Measurements from ENCODE around the gene PHACTR2.

PHACTR2 gene

GRCh38 chr6:143742070-143742954, 64.5 kb downstream of the PHACTR2 start:
- DNase-seq (ENCODE audit: low read depth) = no peak

- no peak for DNase-seq (ENCODE audit: low read depth)
These were observed 65.1 kb downstream of the PHACTR2 start for GRCh38 chr6:143742955-143743255.

DNA sequence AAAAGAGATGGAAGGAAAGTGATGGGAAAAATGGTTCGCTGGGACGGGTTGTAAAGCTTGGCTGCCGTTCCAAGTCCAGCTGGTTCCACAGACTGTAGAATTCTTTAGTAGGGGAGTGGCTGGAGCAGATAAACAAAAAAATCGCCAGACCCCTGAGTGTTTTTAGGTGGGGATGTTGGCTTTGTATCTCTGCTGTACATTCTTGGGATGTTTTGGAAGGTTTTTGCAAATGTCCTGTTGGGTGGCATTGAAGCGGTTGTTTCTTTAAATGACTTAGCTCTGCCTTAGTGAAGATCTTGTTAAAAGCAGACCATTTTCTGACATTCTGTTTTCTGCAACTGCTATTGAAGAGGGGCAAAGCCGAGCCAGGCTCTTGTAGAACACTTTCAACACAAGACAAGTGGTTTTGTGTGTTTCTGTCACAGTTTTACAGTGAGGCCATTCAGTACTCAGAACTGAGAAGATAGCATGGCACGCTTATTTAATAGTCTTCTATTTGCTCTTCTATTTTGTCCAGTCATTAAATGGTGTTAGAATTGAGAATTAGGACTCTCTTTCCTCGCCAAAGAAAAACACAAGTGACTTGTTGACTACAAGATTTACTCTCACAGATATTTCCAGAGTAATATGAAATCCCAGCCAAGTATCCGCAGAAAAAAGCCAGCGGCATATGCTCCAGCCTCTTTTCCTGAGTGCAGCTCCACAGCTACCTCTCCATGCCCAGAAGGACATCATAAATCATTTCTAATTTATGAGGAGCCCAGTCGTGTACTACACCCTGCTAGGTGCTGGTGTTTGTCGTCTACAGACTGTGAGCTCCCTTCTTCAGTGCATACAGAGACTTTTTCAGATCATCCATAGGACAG, 65.8 kb downstream of the PHACTR2 start:
- no peak for DNase-seq (ENCODE audit: low read depth)

DNA sequence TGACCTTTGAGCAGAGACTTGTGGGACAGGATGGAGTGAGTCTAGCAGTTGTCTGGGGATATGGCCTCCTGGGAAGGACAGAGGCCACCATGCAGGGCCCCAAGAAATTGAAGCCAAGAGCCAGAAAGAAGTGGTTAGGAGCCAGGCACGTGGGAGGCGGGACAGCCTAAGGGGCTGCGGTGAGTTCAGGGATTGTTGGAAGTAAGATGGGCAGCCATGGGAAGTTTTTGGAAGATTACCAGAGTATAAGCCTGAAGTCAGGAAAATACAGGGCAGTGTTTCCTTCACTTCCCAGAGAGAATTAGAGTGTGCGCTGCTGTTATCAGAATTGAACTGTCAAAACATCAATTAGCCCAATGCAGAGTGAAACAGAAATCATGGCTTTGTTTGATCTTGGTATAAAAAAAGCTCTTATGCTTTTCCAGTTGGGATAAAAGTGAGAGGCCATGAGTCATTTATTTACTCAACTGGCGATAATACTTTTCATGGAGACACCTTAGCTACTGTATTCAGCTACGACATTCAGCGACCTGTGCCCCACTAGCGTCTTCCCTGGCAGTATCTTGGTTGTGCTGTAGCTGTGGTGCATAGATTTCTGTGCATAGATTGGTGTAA, 66.9 kb downstream of the PHACTR2 start:
- DNase-seq (ENCODE audit: low read depth) = no peak

- no peak for DNase-seq (ENCODE audit: low read depth)
These were observed 67.7 kb downstream of the PHACTR2 start for GRCh38 chr6:143745166-143746133.

GRCh38 chr6:143746202-143747119, 68.7 kb downstream of the PHACTR2 start:
- DNase-seq (ENCODE audit: low read depth) = no peak

- no peak for DNase-seq (ENCODE audit: low read depth)
These were observed 69.6 kb downstream of the PHACTR2 start for GRCh38 chr6:143747347-143747842.

DNA sequence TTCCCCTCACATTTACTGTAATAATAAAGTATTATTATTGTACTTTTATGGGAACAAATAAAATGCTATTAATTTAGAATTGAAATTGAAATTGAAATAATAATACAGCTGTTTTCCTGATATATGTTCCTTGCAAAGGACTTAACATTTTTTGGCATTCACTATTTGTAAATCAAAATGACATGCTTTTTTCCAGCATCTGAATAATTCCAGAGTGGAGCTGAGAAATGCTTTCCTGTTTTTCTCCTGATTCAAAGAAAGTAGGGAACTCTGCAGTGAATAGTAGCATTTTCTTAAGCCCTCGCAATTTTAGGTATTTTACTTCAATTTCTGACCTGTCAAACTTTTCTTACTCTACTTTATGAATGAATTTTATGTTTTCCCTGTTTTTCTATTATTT, 72.1 kb downstream of the PHACTR2 start:
- DNase-seq (ENCODE audit: low read depth) = no peak

- no peak for DNase-seq (ENCODE audit: low read depth)
These were observed 73.1 kb downstream of the PHACTR2 start for GRCh38 chr6:143750877-143751276.

DNA sequence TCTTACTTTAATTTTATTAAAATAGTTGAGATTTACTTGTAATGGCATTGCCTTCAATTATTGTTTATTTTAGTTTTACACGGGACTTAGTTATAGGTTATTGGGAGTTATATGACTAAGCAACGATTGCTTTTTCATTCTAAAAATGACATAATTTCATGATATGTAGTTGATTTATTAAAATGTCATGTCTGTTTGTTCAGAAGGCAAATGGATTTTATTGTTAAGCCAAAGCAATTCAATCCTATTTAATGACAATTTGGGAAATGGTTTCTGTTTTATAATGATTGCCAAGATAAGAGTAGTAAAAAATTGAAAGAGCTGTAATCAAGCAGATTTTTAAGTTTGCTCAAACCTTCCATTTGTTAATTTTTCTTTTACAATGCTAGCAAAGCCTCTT, 74.7 kb downstream of the PHACTR2 start:
- no peak for DNase-seq (ENCODE audit: low read depth)

GRCh38 chr6:143753678-143754077, 75.9 kb downstream of the PHACTR2 start:
- no peak for DNase-seq (ENCODE audit: low read depth)

- no peak for DNase-seq (ENCODE audit: low read depth)
These were observed 76.4 kb downstream of the PHACTR2 start for GRCh38 chr6:143754204-143754603.

DNA sequence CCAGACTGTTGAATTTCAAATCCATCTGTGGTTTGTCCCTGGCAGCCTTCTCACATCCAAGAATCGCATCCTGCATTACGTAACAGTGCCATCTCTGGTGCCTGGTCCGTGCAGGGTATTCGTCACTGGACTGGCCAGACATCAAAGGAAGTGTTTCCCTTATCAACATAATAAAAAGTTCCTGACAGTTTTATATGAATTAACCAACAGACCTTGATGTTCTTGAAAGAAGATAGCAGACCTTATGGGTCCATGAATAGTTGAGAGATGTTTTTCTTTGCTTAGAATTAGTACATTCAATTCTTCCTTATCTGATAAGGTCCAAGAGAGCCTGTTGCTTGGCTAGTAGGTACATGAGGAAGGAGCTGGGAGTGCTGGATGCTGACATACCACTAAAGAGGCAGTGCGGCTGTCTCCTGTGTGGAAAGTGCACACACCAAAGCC, 77.6 kb downstream of the PHACTR2 start:
- DNase-seq (ENCODE audit: low read depth) = no peak

GRCh38 chr6:143757346-143757832, 79.6 kb downstream of the PHACTR2 start:
- no peak for DNase-seq (ENCODE audit: low read depth)

- DNase-seq (ENCODE audit: low read depth) = no peak
These were observed 80.8 kb downstream of the PHACTR2 start for GRCh38 chr6:143758551-143758950.

DNA sequence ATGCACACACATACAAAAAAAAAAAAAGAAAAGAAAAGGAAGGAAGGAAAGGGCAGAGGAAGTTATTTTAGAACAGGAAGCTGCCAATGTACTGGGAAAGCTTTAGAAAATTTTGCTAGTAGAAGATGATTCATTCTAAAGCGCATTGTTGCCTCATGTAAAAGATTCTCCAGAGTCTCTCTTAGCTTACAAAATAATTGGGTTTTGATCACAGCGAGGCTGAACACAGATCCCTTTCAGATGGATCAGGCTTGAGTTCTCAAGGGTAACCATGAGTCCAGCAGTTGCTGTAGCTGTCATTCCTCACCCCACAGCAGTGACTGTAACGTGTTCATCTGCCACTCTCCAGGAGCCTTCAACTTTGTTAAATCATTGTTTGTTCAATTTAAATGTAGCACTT, 81.9 kb downstream of the PHACTR2 start:
- no peak for DNase-seq (ENCODE audit: low read depth)

GRCh38 chr6:143761074-143761473, 83.3 kb downstream of the PHACTR2 start:
- DNase-seq (ENCODE audit: low read depth) = no peak

DNA sequence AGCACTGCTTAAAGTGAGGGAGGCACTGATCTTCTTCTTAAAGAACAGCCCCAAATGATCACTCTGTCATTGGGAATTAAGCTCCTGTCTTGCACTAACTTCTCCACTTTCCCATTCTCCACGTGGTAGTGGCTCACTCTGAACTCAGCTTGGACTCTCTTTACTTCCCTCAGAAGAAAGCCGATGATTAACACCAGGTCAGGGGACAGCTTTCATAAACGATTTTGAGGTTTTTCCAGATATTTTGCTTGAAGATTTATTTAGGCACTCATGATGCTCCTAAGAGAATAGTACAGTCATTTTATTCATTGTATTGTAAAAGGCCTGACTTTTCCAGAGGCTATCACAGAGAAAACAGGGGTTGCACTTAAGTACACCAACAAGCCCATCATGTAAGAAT, 84.4 kb downstream of the PHACTR2 start:
- DNase-seq (ENCODE audit: low read depth) = no peak

DNA sequence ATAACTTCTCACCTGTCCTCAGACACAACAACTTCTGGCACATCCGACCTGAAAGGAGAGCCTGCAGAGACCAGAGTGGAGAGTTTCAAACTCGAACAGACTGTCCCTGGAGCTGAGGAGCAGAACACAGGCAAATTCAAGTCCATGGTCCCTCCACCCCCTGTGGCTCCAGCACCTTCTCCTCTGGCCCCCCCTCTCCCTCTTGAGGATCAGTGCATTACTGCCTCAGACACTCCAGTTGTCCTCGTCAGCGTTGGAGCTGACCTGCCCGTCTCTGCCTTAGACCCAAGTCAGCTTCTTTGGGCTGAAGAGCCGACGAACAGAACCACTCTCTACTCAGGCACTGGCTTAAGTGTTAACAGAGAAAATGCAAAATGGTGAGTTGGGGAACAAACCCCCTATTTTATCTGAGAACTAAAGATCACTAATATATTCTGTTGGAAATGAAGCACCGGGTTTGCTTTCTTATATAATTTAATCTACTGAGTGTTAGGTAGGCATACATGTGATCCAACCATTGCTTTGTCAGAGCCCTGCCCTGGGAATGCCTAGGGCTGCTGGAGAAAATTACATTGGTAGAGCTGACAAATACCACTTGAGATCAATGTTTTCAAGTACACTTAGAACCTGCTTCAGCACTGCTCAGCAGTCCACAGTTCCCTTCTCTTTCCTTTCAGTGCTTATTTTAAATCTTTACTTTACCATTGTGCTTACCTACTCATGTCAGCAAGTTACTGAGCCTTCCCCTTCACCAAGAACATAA, 87.8 kb downstream of the PHACTR2 start:
- no peak for DNase-seq (ENCODE audit: low read depth)

Data from activated gamma-delta T cell treated with anti-CD3 and anti-CD28 coated beads, Interleukin-2, amount 50 U/mL, for 16 hours (primary cell).